NOMO-1 treated with DMSO at 0.1 percent for 48 hours (cell line): ENCODE results near the gene PSMD13.
"Not testable (repeated sequence)": the region's sequence is repeated elsewhere in the genome, so short reads cannot be mapped to it uniquely, and the experiment has no call there.

Experiments
- DNase-seq: peaks from one replicate; lab custom pipeline; 2025; ENCODE audit not compliant: unreplicated experiment; lab: John Stamatoyannopoulos, UW

PSMD13 gene

GRCh38 chr11:285894-286220 is 49.1 kb downstream of the PSMD13 start:
- DNase-seq: no peak

- not testable (repeated sequence) for DNase-seq
These were observed 50.4 kb downstream of the PSMD13 start for GRCh38 chr11:286977-287820.

- DNase-seq: no peak
These were observed 51.2 kb downstream of the PSMD13 start for GRCh38 chr11:287821-288477.

GRCh38 chr11:288478-289397 is 52.0 kb downstream of the PSMD13 start, which contains the start of gene PGGHG:
Gene PGGHG (plus strand): TSS chr11:289126. CDS start chr11:289817, 691 bp downstream.
- DNase-seq: peak; percentile 49

- no peak for DNase-seq
These were observed 52.6 kb downstream of the PSMD13 start for GRCh38 chr11:289398-289711.

- no peak for DNase-seq
These were observed 53.2 kb downstream of the PSMD13 start for GRCh38 chr11:289712-290620.

- no peak for DNase-seq
These were observed 54.0 kb downstream of the PSMD13 start for GRCh38 chr11:290621-291231.

- no peak for DNase-seq
These were observed 54.8 kb downstream of the PSMD13 start for GRCh38 chr11:291281-292210.

GRCh38 chr11:292211-293121 is 55.7 kb downstream of the PSMD13 start:
- no peak for DNase-seq

GRCh38 chr11:293271-293851 is 56.6 kb downstream of the PSMD13 start:
- DNase-seq: no peak

GRCh38 chr11:293852-294661 is 57.3 kb downstream of the PSMD13 start:
- no peak for DNase-seq

GRCh38 chr11:294780-295179 is 58.0 kb downstream of the PSMD13 start:
- DNase-seq: no peak

GRCh38 chr11:295351-296170 is 58.8 kb downstream of the PSMD13 start:
- DNase-seq: no peak

- DNase-seq: no peak
These were observed 59.6 kb downstream of the PSMD13 start for GRCh38 chr11:296171-297050.

GRCh38 chr11:297051-297585 is 60.3 kb downstream of the PSMD13 start:
- DNase-seq: no peak
